K562 (cell line): ENCODE results near the gene RNF44. TPM values are rescaled to one million over a fixed set of nuclear protein-coding genes. Genes with fewer than 3 reads are reported as not detected.

Source experiments
- DMBX1 ChIP-seq: fragments of 250-450 bp; sonication (Bioruptor Pico); IDR thresholded peaks from 2 replicates; pipeline ENCODE4 v1.8.0; 2022; ENCODE audit warnings: inconsistent platforms, mild to moderate bottlenecking, moderate library complexity, borderline replicate concordance
- ETV1 ChIP-seq: fragments of 450-650 bp; conservative IDR thresholded peaks from 2 replicates; pipeline ENCODE4 v1.6.1; 2016; ENCODE audit warnings: missing genetic modification characterization, control low read depth, low read depth, missing compliant biosample characterization
- FIP1L1 ChIP-seq: fragments of 200-400 bp; formaldehyde crosslinking; IDR thresholded peaks from 2 replicates; pipeline ENCODE4 v1.6.1; 2018; ENCODE audit warnings: mild to moderate bottlenecking, low read depth, low read length; ENCODE audit not compliant: poor library complexity, severe bottlenecking
- HMBOX1 ChIP-seq: sonication (generic); IDR thresholded peaks from 2 replicates; pipeline ENCODE4 v1.6.1; 2016
- KDM1A ChIP-seq, 2 experiments: fragments of 450-650 bp; IDR thresholded peaks; 2 replicates each; pipeline ENCODE4 v1.6.1; 2016; ENCODE audit warnings: mild to moderate bottlenecking in 2 of 2
- MIER1 ChIP-seq: fragments of 450-650 bp; IDR thresholded peaks from 2 replicates; pipeline ENCODE4 v1.6.1; 2016; ENCODE audit warnings: antibody characterized with exemption, mild to moderate bottlenecking, low read depth
- SREBF1 ChIP-seq: fragments of 150-350 bp; IDR thresholded peaks from 2 replicates; pipeline ENCODE4 v1.6.1; 2014; ENCODE audit warnings: antibody characterized with exemption, low read depth, low read length, borderline replicate concordance
- TRIM24 ChIP-seq, 2 experiments: fragments of 450-650 bp; IDR thresholded peaks; 2 replicates each; pipeline ENCODE4 v1.6.1; 2016
- U2AF1 ChIP-seq: fragments of 200-400 bp; formaldehyde crosslinking; optimal IDR thresholded peaks from 2 replicates; pipeline ENCODE3; 2017; ENCODE audit warnings: mild to moderate bottlenecking, low read depth, low read length, moderate library complexity
- ZBTB34 ChIP-seq: fragments of 250-450 bp; sonication (Bioruptor Pico); IDR thresholded peaks from 2 replicates; pipeline ENCODE4 v1.8.0; 2021; ENCODE audit warnings: mild to moderate bottlenecking, moderate library complexity
- ZNF778 ChIP-seq: fragments of 450-650 bp; formaldehyde crosslinking; IDR thresholded peaks from 2 replicates; pipeline ENCODE4 v1.4.0; 2020; ENCODE audit warnings: mild to moderate bottlenecking, moderate library complexity
- polyA plus RNA-seq, 8 experiments: library from polyadenylated mRNA; depleted of rRNA in 4 of 8; stranded (reverse) in 5 of 8; unstranded in 3 of 8; fragments of >200 nt; fragmentation: Nextera tagmentation in 2 of 8; fragmentation: Illumina TruSeq in 1 of 8; extraction: Ambion mirVana in 2 of 8; extraction: Trizol in 1 of 8; gene quantifications; 2 replicates each; pipeline versions ENCODE4 v1.2.1 to v1.2.3, GENCODE V29; 2011 to 2014; ENCODE audit warnings: inconsistent platforms in 1 of 8, missing spikeins in 1 of 8
- total RNA-seq, 7 experiments: library from RNA; depleted of rRNA in 6 of 7; stranded (reverse); fragments of >200 nt in 6 of 7; fragmentation: Illumina TruSeq in 2 of 7; extraction: Trizol in 2 of 7; gene quantifications; 2 replicates each; pipeline versions ENCODE4 v1.2.1 to v1.2.3, GENCODE V29; 2011 to 2021; ENCODE audit warnings: low replicate concordance in 1 of 7
- TF ChIP-seq, protein P1 (sequence below): fragments of 450-650 bp; IDR thresholded peaks from 2 replicates; pipeline ENCODE4 v1.6.1; 2016; ENCODE audit warnings: mild to moderate bottlenecking, moderate library complexity
- TF ChIP-seq, protein P2 (sequence below): sonication (generic); formaldehyde crosslinking; IDR thresholded peaks from 2 replicates; pipeline ENCODE4 v1.8.1; 2023; ENCODE audit warnings: mild to moderate bottlenecking, missing genetic modification reagents

Gene RNF44
- total and polyA plus RNA-seq, 9 of the 15 experiments (the other 6 are each of a cell fraction or from before 2014, with no cell fraction given), result 1.6 to 82.6 (median 7.4) TPM

DNA sequence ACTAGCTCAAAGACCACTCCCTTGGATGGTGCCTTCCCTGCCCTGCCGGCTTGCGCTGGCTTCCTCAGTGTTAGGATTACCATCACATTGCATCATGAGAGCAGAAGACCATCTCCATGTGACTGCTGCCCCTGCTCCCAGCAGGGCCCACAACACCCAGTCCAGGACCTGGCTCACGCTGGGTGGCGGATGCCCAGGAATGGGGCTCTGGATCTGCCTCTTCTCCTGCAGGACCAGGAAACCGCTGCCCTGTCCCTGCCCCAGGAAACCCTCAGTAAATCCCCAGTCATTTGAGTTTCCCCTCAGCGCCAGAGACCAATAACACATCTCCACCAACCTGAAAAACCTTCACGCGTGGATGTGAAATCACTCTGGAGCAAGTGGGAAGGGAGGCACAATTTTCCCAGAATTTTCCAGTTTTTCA, 3.3 kb upstream of the RNF44 start (continued):
- TF ChIP-seq, protein P1, sequence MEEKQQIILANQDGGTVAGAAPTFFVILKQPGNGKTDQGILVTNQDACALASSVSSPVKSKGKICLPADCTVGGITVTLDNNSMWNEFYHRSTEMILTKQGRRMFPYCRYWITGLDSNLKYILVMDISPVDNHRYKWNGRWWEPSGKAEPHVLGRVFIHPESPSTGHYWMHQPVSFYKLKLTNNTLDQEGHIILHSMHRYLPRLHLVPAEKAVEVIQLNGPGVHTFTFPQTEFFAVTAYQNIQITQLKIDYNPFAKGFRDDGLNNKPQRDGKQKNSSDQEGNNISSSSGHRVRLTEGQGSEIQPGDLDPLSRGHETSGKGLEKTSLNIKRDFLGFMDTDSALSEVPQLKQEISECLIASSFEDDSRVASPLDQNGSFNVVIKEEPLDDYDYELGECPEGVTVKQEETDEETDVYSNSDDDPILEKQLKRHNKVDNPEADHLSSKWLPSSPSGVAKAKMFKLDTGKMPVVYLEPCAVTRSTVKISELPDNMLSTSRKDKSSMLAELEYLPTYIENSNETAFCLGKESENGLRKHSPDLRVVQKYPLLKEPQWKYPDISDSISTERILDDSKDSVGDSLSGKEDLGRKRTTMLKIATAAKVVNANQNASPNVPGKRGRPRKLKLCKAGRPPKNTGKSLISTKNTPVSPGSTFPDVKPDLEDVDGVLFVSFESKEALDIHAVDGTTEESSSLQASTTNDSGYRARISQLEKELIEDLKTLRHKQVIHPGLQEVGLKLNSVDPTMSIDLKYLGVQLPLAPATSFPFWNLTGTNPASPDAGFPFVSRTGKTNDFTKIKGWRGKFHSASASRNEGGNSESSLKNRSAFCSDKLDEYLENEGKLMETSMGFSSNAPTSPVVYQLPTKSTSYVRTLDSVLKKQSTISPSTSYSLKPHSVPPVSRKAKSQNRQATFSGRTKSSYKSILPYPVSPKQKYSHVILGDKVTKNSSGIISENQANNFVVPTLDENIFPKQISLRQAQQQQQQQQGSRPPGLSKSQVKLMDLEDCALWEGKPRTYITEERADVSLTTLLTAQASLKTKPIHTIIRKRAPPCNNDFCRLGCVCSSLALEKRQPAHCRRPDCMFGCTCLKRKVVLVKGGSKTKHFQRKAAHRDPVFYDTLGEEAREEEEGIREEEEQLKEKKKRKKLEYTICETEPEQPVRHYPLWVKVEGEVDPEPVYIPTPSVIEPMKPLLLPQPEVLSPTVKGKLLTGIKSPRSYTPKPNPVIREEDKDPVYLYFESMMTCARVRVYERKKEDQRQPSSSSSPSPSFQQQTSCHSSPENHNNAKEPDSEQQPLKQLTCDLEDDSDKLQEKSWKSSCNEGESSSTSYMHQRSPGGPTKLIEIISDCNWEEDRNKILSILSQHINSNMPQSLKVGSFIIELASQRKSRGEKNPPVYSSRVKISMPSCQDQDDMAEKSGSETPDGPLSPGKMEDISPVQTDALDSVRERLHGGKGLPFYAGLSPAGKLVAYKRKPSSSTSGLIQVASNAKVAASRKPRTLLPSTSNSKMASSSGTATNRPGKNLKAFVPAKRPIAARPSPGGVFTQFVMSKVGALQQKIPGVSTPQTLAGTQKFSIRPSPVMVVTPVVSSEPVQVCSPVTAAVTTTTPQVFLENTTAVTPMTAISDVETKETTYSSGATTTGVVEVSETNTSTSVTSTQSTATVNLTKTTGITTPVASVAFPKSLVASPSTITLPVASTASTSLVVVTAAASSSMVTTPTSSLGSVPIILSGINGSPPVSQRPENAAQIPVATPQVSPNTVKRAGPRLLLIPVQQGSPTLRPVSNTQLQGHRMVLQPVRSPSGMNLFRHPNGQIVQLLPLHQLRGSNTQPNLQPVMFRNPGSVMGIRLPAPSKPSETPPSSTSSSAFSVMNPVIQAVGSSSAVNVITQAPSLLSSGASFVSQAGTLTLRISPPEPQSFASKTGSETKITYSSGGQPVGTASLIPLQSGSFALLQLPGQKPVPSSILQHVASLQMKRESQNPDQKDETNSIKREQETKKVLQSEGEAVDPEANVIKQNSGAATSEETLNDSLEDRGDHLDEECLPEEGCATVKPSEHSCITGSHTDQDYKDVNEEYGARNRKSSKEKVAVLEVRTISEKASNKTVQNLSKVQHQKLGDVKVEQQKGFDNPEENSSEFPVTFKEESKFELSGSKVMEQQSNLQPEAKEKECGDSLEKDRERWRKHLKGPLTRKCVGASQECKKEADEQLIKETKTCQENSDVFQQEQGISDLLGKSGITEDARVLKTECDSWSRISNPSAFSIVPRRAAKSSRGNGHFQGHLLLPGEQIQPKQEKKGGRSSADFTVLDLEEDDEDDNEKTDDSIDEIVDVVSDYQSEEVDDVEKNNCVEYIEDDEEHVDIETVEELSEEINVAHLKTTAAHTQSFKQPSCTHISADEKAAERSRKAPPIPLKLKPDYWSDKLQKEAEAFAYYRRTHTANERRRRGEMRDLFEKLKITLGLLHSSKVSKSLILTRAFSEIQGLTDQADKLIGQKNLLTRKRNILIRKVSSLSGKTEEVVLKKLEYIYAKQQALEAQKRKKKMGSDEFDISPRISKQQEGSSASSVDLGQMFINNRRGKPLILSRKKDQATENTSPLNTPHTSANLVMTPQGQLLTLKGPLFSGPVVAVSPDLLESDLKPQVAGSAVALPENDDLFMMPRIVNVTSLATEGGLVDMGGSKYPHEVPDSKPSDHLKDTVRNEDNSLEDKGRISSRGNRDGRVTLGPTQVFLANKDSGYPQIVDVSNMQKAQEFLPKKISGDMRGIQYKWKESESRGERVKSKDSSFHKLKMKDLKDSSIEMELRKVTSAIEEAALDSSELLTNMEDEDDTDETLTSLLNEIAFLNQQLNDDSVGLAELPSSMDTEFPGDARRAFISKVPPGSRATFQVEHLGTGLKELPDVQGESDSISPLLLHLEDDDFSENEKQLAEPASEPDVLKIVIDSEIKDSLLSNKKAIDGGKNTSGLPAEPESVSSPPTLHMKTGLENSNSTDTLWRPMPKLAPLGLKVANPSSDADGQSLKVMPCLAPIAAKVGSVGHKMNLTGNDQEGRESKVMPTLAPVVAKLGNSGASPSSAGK, result peak; percentile 80
- TF ChIP-seq, protein P2, sequence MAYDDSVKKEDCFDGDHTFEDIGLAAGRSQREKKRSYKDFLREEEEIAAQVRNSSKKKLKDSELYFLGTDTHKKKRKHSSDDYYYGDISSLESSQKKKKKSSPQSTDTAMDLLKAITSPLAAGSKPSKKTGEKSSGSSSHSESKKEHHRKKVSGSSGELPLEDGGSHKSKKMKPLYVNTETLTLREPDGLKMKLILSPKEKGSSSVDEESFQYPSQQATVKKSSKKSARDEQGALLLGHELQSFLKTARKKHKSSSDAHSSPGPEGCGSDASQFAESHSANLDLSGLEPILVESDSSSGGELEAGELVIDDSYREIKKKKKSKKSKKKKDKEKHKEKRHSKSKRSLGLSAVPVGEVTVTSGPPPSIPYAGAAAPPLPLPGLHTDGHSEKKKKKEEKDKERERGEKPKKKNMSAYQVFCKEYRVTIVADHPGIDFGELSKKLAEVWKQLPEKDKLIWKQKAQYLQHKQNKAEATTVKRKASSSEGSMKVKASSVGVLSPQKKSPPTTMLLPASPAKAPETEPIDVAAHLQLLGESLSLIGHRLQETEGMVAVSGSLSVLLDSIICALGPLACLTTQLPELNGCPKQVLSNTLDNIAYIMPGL, result no peak
- TF ChIP-seq MIER1 (no peak), FIP1L1 (no peak), U2AF1 (no peak), KDM1A (IDR thresholded peaks at IDR 0.05) (no peak), TRIM24 (IDR thresholded peaks at IDR 0.05) (peak; percentile 41 to 54; a peak in 2 of 4 replicates), HMBOX1 (no peak), ETV1 (no peak), SREBF1 (no peak), ZBTB34 (CRISPR knock-in tag) (no peak), DMBX1 (peak; percentile 96), ZNF778 (CRISPR knock-in tag) (no peak)
